ENCODE results near the gene GOLGA8A. TPM values are rescaled to one million over a fixed set of nuclear protein-coding genes. Genes with fewer than 3 reads are reported as not detected.
"Not testable (repeated sequence)": the region's sequence is repeated elsewhere in the genome, so short reads cannot be mapped to it uniquely, and the experiment has no call there.

Gene GOLGA8A
- total RNA-seq, 1 donor from 2014 or later = 80.8 TPM

DNA sequence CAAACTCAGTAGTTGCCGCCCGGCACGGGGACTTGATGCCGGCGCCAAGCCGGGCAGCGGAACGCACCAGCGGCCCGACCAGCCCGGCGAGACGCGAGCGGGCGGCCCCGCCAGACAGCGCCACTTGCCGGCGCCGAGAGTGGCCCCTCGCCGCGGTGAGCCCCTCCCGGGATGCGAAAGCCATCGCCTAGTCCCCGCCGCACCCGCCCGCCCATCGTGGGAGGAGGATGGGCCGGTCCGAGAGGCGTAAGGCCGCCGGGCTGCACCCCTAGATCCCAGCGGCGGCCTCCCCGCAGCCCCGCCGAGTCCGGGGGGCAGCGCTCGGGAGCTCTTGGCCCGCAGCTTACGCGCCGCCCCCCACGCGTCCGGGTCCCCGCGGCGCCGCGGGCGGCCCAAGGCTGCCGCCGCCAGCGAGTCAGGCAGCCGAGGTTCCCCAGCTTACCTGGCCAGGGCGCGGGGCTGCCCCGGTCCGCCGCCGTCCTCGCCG is 609 bp downstream of the GOLGA8A start:
- H3K27ac ChIP-seq = peak overlapping the region; percentile 6

DNA sequence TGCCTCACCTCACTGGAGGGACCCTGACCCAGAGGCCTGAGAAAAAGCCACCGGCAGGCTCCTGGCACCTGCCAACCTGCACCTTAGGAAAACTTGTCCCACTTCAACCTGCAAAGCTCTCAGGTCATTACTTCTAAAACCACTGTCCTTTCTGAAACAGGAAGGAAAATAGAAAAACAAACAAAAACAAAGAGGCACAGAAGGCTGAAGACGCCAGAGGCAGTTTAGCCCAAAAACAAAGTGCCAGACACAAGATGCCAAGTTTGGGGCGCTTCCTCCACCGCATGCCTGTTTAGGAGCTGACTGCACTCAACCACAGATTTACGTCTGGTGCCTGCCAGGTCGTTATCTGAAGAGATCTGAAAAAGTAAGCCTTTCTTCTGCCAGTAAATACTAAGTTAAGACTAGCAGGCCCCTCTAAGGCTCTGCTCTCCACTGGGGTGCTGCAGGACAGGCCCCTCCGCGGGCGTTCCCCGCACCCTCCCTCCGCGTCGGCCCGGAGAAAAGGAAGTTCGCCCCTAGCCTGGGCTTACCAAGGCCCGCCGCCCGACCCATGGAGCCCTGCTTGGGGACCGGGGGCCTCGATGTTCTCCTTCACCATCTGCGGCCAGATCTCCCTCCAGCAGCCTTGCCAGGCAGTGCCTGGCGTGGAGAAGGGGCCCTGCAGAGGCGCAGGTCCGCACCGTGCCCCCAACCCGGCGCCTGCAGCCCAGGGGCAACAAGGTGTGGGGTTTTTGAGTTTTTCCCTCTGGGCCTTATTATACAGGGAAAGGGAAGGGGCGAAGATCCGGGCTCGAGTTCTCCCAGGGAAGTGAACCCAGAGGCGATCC is 1.3 kb downstream of the GOLGA8A start:
- TF ChIP-seq, protein P1, sequence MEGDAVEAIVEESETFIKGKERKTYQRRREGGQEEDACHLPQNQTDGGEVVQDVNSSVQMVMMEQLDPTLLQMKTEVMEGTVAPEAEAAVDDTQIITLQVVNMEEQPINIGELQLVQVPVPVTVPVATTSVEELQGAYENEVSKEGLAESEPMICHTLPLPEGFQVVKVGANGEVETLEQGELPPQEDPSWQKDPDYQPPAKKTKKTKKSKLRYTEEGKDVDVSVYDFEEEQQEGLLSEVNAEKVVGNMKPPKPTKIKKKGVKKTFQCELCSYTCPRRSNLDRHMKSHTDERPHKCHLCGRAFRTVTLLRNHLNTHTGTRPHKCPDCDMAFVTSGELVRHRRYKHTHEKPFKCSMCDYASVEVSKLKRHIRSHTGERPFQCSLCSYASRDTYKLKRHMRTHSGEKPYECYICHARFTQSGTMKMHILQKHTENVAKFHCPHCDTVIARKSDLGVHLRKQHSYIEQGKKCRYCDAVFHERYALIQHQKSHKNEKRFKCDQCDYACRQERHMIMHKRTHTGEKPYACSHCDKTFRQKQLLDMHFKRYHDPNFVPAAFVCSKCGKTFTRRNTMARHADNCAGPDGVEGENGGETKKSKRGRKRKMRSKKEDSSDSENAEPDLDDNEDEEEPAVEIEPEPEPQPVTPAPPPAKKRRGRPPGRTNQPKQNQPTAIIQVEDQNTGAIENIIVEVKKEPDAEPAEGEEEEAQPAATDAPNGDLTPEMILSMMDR (IDR thresholded peaks at IDR 0.05) = no peak
- DNase-seq (no peak), ATAC-seq (peak; percentile 26)
- Histone ChIP-seq H3K27ac (peak overlapping the region; percentile 6), H3K9me3 (no peaks in the 10 kb centered on the region), H3K4me3 (peak overlapping the region; percentile 64), H3K36me3 (no peaks in the 10 kb centered on the region), H3K4me1 (peaks cover 6% of the 10 kb centered on the region), H3K27me3 (no peaks in the 10 kb centered on the region)
- intact Hi-C loops (cut with DNase I) = no loop called here

More for the DNA sequence above, 609 bp downstream of the GOLGA8A start:
- H3K9me3 ChIP-seq = no peaks in the 10 kb centered on the region
- ATAC-seq (peak; percentile 74), DNase-seq (peak; percentile 73)
- no peaks in the 10 kb centered on the region for H3K27me3 ChIP-seq
- H3K4me1 ChIP-seq = peaks cover 6% of the 10 kb centered on the region
- peak overlapping the region; percentile 64 for H3K4me3 ChIP-seq
- no peaks in the 10 kb centered on the region for H3K36me3 ChIP-seq
- TF ChIP-seq, protein P1 (IDR thresholded peaks at IDR 0.05) = no peak
- intact Hi-C loops (cut with DNase I) = no loop called here

DNA sequence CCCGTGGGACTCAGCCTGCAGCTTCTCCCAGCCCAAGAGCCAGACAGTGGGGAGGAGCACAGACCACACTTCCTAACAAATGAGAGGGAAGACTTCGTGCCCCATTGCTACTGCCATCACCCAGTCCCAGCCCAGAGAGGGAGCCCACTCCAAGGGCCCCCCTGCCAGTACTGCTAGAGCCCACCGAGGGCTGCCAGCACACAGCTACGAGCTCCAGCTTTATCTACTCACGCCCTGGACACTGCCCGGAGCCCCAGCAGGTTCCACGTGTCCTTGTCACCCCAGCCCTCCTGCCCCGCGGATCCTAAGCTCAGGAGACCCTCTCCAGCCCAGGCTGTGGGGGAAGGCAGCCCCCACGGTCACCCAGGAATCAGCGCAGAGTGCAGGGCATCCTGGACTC is 1.9 kb downstream of the GOLGA8A start:
- Histone ChIP-seq H3K4me3 (no peak overlapping the region), H3K27ac (no peak overlapping the region), H3K4me1 (peaks cover 6% of the 10 kb centered on the region), H3K36me3 (no peaks in the 10 kb centered on the region), H3K27me3 (no peaks in the 10 kb centered on the region), H3K9me3 (no peaks in the 10 kb centered on the region)
- intact Hi-C loops (cut with DNase I) = no loop called here
- TF ChIP-seq, protein P1 (IDR thresholded peaks at IDR 0.05) = no peak
- DNase-seq (no peak), ATAC-seq (no peak)

DNA sequence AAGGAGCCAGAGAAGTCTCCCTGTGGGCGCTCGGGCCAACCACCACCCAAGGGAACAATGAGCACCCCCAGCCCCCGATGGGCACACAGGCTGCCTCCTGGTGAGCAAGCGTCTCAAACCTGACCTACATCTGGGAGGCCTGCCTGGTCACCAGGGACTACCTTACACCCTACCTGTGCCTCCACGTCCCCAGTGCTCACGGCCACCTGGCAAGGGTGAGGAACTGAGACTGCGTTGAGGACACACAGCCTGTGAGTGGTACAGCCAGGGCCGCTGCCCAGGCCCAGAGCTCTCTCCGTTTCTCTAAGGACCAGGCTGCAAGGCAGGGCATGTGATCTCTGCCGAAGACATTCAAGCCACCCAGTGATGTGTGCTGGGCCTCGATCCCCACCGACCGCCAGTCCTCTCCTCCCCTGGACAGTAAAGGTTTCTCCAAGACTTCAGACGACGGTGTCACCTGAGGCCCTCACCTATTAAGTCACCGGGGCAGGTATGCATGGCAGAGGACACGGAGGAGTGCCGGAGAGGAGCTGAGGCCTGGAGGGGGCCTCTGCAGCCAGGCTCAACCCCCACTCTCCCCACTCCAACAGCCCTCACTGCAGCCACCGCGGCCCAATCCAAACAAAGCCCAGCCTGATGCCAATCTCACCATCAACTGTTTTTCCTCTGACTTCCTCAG is 2.8 kb downstream of the GOLGA8A start:
- no peaks in the 10 kb centered on the region for H3K36me3 ChIP-seq
- H3K27me3 ChIP-seq = no peaks in the 10 kb centered on the region
- no peak overlapping the region for H3K27ac ChIP-seq
- no peaks in the 10 kb centered on the region for H3K9me3 ChIP-seq
- intact Hi-C loops (cut with DNase I) = no loop called here
- H3K4me3 ChIP-seq = no peak overlapping the region
- ATAC-seq (no peak), DNase-seq (no peak)
- peaks cover 6% of the 10 kb centered on the region for H3K4me1 ChIP-seq
- TF ChIP-seq, protein P1 (IDR thresholded peaks at IDR 0.05) = no peak

DNA sequence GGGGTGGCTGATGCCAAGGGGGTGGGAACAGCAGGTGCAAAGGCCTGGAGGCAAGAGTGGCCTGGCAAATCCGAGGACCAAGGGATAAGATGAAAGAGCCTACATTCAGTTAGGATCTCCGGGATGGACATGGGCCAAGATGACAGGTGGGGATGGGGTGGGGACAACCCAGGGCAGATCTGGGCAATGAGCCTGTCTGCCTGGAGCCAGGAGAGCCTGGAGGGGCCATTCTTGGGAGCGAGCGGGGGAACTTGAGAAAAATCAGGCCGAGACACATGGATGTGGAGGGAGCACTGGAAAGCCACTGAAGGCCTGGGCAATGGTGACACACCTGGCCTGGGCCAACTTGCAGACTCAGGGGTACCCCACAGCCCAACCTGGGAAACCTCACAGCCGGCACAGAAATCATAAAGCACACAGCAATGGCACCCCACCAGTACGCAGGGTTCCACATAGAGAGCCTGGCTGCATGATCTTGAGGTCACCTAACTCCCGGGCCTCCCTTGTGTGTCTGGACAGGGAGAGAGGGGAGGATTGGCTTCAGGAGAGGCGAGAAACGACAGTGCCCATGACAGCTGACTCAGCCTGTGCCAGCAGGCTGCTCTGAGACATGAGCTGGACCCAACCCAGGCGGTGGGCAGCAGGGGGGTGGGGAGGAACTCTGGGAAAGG is 3.5 kb downstream of the GOLGA8A start:
- H3K9me3 ChIP-seq; H3K27me3 ChIP-seq; H3K27ac ChIP-seq; intact Hi-C loops (cut with DNase I); ATAC-seq; H3K4me3 ChIP-seq; DNase-seq; H3K4me1 ChIP-seq; H3K36me3 ChIP-seq: not testable (repeated sequence)

DNA sequence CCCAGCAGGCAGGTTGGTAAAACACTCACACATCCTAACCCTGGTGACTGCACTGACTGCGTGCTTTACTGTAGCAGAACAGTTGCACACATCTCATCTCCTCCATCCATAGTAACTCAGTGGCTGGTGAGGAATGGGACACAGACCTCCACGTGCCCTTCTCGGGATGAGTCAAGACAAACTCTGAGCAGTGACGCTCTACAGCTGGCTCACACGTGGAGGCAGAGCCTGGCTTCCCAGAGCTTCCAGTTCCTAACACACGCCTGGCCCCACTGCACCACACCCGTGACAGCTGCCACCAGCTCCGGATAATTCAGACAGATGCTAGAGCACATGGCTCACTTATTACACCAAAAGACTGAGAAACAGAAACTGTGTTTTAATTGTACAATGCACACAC is 7.0 kb downstream of the GOLGA8A start:
- intact Hi-C loops (cut with DNase I); H3K36me3 ChIP-seq; DNase-seq; H3K4me3 ChIP-seq; H3K4me1 ChIP-seq; H3K9me3 ChIP-seq; H3K27ac ChIP-seq; ATAC-seq; H3K27me3 ChIP-seq: not testable (repeated sequence)

DNA sequence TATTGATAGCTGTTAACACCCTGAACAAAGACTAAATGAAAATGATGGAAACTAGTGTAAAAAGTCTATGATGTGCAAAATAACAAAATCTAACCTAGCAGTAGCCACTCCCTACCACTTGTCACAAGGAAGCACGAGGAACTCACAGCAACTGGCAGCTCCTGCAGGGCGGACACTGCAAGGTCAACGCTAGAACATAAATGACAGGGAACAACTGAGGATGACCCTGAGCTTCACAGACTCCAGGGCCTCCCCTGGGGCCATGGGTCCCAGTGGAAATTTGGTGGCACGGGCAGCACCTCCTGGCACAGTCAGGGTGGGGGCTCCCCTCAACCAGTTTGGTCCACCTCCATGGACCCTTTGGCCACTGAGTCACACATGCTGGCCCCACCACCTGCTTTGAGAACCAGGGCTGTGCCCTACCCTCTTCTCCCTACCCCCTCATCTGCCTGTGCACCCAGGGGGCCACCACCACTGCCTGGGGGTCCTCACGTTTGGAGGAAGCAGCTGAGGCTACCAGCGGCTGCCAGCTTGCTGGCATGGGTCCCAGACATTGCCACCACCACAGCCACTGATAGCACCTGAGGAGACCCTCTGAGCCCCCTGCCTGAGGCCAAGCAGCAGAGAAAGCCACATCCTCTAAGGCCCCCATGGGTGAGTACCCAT is 14.1 kb downstream of the GOLGA8A start:
- DNase-seq = not testable (repeated sequence)

DNA sequence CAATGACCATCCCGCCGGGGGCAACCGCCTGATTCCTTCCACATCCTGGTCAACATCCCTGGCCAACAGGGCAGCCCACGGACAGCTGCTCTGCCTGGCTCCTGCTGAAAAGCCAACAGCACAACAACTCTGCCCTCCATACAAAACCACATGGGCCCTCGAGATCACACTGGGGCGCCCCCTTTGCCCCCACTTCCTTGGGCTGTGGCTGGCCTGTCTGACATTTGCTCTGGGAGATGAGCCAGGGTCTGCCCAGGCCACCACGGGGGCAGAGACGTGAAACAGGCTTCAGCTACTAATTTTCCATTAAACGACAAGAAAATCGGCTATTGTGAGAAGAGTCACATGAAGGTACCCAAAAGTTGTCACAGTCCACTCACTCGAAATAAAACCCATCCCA is 16.7 kb downstream of the GOLGA8A start:
- DNase-seq; H3K4me1 ChIP-seq; H3K4me3 ChIP-seq; H3K36me3 ChIP-seq; ATAC-seq; H3K27me3 ChIP-seq; H3K9me3 ChIP-seq; intact Hi-C loops (cut with DNase I); H3K27ac ChIP-seq: not testable (repeated sequence)

More for the DNA sequence above, 14.1 kb downstream of the GOLGA8A start:
- H3K36me3 ChIP-seq; H3K9me3 ChIP-seq; ATAC-seq; intact Hi-C loops (cut with DNase I); H3K4me3 ChIP-seq; H3K27me3 ChIP-seq; H3K27ac ChIP-seq; H3K4me1 ChIP-seq: not testable (repeated sequence)

DNA sequence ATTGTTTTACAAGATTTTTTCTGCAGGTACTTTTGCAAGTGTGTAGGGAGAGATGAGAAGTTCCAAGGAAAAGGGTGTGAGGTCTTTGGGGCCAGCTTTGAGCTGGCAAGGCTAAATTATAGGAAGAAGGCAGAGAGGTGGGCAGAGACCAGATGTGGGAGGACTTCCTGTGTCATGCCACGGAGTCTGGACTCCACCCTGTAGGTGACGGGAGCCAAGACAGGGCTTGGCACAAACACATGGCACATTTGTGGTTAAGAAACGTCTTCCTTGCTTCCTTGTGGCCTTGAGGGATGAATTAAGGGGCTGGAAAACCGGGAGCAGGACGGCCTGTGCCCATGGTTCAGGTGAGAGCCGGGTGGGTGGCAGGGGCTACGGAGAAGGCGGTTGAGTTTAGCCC is 19.2 kb downstream of the GOLGA8A start:
- intact Hi-C loops (cut with DNase I); H3K9me3 ChIP-seq; H3K27ac ChIP-seq; H3K4me1 ChIP-seq; H3K4me3 ChIP-seq; H3K27me3 ChIP-seq; DNase-seq; H3K36me3 ChIP-seq: not testable (repeated sequence)
- ATAC-seq = peak; percentile 33

All from upper lobe of right lung (tissue), 1 donor.